NCI-H82 treated with DMSO at 0.1 percent for 48 hours (cell line): Measurements from ENCODE around the gene ST14.
"Not testable (repeated sequence)": the region's sequence is repeated elsewhere in the genome, so short reads cannot be mapped to it uniquely, and the experiment has no call there.

ENCODE experiments used
- DNase-seq: peaks from one replicate; lab custom pipeline; 2025; ENCODE audit not compliant: unreplicated experiment; lab: John Stamatoyannopoulos, UW

Gene ST14

DNA sequence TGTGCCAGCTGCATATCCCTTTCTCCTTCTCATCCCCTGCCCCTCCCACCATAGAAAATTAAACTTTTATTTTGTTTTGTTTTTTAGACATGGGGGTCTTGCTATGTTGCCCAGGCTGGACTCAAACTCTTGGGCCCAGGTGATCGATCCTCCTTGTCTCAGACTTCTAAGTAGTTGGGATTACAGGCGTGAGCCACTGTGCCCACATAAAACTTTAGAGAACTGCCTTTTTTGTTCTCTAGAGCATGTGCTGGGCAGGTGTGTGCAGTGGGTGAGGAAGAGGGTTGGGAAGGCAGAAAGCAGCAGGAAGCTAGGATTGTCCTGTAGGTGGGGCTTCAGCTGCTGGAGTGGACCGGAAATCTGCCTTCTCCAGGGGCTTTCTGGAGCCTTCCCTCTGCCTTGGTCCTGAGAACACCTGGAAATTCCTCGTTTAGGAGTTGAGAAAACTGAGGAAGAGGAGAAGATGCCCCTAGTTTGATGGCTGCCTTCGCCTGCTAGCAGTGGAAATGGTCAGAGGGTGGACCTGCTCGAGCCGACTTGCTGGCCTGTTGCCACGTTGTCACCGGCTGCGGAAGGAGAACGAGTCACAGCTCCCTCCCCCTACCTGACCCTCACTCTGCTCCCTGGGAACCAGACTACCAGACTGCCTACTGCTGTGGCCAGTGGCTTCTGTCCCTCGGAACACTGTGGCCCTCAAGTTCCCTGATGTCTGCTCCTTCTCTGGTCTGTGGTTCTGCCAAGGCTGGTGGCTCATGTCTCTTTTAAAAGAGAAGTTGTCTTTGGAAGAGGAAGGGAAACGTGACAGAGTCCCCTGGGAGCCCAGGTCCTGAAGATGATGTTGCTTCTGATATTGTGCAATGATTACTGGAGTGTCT lies 4.0 kb downstream of the ST14 start:
- no peak for DNase-seq

DNA sequence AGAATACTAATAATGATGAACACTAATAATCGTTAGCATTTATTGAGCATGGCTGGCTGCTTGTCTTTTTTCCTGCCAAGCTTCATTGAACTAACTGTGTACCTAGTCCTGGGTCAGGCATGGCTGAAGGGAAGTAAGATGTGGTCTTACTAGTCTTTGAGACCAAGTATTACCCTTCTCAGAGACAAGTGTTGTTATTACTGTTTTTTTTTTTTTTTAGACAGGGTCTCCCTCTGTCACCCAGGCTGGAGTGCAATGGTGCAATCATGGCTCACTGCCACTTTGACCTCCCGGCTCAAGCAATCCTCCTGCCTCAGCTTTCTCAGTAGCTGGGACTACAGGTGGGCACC lies 4.6 kb downstream of the ST14 start:
- DNase-seq, result no peak

DNA sequence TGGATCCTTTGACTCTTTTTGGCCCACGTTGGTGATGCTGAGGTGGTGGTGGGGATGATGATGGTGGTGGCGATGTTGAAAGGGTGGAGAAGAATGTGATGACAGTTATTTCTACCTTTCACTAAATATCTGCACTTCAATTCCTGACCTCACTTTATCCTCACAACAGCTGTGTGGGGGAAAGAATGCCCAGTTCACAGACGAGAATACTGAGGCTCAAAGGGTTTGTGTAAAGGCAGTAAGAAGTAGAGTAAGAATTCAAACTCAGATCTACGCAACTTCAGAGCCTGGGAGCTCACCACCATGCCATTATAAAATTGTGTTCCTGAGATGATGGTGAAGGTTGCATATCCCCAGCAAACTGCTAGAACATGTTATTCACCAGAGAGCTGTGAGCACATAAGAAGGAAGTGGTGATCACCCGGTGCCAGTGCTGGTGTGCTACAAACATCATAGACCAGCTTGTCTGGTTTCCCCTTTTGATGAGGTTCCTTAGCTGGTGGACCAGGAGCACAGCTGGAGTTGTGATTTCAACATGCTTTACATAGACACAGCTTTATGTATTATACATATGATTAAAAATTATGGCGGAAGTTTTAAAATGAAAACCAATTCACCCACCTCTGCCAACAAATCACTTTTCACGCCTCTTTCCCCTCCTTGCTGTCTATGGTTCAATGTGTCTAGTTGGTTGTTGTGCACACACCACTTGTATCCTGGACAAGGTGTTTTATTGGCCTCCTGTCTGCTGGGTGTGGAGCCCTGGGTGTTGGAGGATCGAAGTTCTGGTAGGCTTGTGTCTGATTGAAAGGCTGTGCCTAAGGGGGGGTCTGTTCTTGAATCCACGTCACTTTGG lies 6.2 kb downstream of the ST14 start:
- DNase-seq, result no peak

DNA sequence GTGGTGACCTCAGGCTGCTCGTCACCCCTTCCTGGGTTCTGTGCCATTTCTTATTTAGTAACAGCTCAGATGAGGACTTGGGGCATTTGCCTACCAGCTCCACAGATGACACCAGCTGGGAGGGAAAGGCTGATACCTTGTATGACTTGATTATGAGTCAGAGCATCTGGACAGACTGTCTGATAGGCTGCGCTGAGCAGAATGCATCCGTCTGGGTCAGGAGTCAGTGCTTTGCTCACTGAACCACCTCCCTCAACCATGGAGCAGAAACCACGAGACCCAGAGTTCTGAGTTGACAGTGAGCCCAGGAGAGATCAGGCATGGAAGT lies 6.8 kb downstream of the ST14 start:
- DNase-seq, result peak; percentile 1

DNA sequence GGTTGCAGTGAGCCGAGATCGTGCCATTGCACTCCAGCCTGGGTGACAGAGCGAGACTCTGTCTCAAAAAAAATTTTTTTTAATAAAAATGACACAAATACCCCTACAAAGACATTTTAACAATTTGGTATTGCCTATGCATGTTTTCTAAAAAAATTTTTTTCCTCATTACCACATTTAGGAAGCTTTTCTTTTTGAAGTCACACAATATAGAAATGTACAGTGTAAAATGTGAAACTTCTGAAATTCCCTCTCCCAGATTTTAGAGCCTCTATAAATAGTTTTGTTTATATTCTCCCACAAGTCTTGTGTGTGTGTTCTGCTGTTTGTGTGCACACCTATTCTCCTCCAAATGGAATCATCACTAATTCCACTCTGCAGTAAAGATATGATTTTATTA lies 7.6 kb downstream of the ST14 start:
- DNase-seq, result no peak

DNA sequence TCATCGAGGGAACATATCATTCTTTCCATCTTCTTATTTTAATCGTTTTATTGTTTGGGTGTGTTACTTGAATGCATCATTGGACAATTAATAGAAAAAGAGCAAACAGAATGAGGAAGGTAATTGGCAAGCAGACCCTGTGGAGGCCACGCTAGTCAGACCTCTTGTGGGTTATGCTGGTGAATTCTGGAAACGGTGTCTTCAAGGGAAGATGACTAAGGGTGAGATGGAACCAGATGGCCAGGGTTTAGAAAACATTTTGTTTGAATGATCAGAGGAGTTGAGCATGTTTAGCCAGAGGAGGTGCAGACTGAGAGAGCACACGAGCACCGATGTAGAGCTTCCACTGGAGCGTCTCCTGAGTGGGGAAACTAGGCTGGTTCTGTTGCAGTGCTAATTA lies 8.5 kb downstream of the ST14 start:
- DNase-seq, result no peak

DNA sequence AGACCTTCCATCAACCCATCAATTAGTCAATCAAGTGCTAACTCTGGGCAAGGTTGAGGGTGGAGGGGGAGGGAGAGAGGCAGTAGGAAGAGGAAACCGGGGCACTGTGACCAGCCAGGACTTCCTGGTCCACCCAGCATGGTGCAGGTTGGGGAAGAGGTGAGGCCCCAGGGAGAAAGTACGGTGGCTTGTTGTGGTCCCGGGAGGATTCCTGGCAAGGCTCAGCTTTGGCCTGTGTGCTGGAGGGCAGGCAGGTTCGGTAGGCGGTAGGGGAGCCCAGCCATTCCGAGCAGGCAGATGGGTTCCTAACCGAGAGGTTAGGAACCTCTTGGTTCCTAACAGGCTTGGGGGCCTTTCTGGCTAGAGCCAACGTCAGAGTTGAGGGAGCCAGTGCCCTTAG lies 10.8 kb downstream of the ST14 start:
- no peak for DNase-seq

DNA sequence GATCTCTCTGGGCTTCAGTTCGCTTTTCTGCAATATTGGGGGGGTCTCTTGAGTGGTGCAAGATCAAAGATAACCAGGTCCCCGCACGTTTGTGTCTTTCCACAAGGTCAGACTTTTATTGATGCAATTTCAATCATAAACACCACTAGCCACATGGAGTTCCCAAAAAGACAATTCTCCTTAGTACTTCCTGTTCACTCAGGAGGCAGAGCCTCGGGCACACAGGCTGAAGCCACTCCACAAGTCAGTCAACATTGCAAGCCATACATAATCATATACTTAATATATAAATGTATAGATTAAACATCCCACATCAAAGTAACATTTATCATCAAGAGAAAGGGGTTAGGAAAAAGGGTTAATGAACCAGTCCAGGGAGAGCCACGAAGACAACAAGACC lies 12.0 kb downstream of the ST14 start:
- DNase-seq, result no peak

DNA sequence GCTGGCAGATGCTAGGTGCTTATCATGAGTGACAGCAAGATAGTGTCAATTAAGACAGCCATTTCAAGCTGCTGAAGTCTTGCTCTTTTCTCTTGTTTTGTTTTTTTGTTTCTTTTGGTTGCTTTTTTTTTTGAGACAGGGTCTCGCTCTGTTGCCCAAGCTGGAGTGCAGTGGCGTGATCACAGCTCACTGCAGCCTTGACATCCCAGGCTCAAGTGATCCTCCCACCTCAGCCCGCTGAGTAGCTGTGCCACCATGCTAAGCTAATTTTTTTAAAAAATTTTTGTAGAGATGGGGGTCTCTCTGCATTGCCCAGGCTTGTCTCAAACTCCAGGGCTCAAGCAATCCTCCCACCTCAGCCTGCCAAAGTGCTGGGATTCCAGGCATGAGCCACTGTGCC lies 12.4 kb downstream of the ST14 start:
- DNase-seq, result not testable (repeated sequence)

DNA sequence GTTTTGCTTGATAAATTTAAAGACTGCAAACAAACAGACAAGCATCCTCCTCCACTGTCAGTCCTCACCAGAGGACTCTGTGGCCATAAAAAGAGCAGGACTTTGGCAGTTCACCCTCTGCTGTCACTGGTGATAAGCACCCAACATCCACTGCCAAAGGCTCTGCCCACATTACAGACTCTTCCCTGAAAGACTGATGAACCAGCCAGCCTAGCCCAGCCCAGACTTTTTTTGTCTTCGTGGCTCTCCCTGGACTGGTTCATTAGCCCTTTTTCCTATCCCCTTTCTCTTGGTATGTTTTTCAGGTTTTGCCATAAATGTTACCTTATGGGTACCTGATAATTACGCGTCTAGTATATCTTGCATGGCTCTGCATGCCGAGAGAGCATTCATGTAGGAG lies 15.1 kb downstream of the ST14 start:
- no peak for DNase-seq

DNA sequence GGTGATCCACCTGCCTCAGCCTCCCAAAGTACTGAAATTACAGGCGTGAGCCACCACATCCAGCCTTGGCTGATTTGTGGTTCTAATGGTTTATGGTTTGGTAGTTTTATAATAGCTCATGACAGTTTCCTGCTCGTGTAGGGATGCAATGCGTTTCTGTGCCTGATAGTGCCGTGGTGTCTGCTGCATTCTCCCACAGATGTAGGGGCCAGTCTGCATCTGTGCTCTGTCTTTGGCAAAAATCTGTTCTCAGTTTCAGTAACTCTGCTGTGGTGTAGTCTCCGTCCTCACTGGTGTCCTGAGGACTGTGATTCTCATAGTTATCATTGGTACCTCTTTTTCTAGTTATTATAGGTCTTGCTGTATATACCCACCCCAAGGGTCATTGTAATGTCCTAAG lies 16.3 kb downstream of the ST14 start:
- no peak for DNase-seq

DNA sequence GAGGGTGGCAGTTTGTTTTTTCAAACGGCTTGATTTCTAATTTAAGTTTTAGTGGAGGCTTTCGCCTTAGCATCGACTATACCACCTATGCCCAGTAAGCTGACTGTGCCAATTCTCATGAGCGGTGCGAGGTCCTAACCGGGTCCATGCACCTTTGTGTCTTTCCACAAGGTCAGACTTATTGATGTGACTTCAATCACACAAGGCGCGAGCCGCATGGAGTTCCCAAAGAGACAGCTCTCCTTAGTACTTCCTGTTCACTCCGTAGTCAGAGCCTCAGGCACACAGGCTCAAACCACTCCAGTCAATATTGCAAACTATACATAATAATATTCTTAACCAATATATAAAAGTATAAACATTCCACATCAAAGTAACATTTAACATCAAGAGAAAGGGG lies 18.2 kb downstream of the ST14 start:
- no peak for DNase-seq

DNA sequence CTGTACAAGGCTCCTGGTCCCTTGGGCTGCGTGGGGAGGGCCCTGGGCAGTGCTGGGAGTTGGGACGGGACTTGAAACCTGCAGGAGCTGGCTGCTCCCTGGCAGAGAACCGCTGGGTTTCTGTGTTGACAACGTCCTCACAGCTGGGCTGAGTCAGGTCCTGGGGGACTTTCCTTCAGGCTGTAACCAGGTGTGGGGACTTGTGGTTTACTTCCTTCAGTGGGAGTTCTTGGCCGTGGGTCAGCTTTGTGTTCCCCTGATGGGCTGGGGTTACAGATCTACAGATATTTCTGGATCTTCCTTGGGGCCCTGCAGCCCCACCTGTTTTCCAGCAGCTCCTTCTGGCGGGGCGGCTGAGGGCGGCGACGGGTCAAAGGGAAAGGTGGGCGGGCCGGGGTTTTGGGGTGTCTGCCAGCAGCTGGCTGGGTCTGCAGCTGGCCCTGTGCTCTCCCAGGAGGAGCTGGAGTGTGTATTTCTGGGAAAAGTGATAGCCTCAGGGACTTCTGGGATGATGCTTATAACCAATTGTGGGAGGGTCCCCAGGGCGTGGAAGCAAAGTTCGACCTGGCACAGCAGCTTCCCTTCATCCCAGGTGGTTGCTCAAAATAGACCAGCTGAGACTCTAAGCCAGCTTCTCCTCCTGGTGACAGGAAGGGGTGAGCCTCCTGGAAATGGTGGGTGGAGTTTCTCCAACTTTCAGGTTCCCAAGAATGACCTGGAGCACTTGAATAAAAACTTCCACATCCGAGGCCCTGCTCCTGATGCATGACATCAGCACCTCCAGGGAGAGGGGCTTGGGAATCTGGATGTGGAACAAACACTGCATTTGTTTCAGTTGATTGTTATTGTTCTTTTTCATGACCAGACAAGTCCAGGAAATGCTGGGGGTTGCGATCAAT lies 19.1 kb downstream of the ST14 start:
- DNase-seq, result no peak

DNA sequence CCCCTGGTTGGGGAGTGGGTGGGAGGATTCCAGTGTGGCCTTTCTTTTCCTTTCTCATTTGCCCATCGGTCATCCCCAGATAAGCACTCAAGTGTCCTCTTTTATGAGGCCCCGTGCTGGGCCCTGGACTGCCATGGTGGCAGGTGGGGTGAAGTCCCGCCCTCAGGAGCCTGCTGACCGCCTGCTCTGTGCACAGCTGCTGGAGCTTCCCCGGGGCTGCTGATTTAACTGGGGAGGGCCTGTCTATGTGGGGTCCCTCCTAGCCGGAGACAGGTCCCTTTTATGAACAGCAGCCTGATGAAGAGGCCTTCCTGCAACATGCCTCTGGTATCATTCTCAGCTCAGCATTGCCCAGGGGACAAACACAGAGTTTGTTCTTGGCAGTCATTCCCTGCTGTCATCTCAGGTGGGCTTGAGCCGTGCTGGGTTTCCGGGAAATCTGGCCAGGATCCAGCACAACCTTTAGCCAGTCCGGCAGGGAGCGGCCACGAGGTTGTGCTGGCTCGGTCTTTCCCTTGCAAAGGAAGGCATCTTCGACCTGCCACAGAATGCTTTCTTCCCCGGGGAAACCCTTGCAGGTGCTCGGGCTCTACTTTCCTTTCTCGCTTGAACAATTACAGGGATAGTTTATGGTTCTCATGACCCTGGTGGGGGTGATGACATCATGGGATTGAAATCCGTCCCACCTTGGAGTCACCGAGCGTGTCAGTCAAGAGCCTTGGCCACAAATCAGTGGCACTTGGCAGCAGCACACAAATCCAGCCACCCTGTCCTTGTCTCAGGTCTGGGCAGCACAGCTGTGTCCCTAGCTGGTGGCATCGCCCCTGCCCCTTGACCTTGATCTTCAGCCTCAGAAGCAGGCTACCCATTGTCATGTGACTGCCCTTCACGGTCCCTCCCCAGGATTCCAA lies 20.1 kb downstream of the ST14 start:
- DNase-seq, result no peak

DNA sequence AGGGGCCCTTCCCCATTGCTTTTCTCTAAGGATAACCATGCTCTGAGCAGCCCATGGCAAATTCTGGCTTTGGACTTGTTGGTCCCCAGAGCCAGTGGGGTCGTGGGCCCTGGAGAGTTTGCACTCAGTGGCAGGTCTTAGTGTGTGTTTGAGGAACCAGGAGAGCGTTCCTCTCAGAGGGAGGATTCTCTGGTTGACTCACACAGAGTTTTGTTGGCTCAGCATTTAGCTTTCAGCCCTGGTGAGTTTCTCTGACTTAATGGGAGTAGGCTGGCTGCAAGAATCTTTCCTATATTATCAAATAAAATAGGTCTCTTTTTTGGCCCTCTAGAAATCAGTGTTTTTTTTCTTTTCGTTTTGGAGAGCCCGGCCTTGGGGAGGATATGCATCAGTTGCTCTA lies 20.9 kb downstream of the ST14 start:
- no peak for DNase-seq

DNA sequence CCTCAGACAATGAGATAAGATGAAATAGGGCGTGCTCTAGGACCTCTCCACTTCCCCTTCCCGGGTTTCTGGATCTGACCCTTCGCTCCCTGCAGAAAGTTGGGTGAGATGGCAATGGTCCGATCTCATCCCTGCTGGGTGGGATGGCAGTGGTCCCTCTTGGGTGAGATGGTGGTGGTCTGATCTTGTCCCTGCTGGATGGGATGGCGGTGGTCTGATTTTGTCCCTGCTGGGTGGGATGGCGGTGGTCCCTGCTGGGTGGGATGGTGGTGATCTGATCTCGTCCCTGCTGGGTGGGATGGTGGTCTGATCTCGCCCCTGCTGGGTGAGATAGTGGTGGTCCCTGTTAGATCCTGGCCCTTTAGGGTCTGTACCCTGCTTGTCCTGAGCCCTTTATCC lies 21.3 kb downstream of the ST14 start:
- DNase-seq, result no peak

DNA sequence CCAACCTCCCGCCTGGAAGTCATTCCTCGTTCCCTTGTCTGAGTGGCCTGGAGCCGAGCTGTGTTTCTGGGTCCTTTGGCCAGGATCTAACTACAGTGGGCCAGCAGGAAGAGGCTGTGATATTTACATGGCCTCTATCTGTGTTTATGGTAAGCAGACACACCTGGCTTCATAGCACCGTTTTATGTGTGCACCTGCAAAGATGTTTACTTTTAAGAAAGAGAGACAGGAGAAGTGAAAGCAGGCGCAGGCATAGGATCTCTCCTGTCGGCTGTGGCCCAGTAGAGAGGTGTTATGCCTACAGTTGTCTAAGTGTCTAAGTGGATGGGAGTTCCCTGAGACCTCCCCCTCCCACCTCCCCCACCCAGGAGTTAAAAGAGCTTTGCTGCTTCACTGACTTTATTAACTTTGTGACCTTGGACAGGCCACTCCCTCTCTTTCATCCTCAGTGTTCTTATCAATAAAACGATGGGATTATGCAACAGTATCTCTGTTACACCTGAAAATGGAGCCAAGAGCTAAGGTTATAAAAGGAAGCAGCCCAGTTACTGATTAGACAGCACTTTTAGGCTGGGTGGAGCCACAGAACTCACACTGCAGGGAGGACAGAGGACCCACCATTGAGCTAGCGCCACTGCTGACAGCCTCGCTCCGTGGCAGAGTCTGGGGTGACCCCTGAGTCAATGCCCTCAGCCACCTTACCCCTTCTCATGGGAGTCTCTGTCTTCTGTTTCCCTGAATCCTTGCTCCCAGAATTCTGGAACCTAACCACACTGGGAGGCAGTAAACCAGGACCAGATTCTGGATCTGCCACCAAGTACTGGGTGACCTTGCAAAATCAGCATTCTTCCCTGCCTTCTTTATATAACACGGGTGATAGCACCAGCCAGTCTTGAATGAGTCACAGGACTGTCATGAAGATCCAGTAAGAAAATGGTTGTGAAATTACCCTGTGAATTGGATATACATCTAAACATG lies 22.0 kb downstream of the ST14 start:
- no peak for DNase-seq

DNA sequence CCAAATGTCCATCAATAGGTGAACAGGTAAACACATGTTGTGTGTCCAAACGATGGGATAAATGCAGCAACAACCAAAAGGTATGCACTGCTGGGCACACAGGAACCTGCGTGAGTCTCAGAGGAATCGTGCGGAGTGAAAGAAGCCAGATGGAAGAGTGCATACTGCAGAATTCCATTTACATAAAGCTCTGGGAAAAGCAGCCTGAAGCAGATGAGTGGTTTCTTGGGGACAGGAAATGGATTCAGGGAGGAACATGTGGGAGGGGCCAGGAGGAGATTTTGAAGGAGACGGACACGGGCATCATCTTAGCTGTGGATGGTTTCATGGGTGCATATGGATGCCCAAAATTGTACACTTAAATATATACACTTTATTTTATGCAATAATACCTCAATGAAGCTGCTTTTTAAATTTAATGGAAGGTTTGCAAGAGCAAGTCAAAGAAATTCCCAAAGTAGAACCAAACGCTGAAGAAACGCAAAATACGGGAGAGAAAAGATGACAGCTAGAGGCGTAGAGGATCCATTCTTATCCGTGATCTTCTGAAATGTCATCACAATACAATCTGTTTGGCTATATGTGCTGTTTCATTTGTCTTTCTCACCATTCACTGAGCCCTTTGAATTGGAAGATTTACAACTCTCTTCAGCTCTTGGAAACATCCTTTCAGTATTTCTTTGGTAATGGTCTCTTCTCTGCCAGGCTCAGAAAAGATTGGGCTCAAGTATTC lies 24.5 kb downstream of the ST14 start:
- DNase-seq, result no peak

DNA sequence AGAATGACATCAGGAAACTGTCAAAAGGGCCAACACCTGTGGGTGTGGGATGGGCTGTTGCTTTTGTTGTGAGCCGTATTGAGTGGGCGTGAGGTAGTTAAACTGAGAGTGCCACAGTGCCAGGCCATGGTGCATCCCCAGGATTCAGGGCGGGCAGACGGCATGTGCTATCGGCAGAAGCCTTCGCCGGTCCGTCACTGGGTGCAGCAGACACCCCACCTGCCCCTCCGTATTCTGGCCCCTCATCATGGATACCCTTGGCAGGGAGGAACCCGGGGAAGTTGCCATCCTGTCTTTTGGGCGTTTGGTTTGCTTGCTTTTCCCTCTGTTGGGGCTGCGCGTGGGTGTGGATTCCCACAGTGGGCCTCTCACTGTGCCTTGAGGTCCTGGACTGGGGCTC lies 27.5 kb downstream of the ST14 start:
- DNase-seq, result no peak
